Upper lobe of left lung (tissue), 6 donors: ENCODE results near the gene SDE2. TPM values are rescaled to one million over a fixed set of nuclear protein-coding genes. Genes with fewer than 3 reads are reported as not detected.
A peak's percentile ranks its signal among the peaks of the same experiment; 100 is the strongest.

Source experiments
- ATAC-seq, 2 donors: fragments of 200-7000 bp; cut with Tn5 transposase; one replicate each; pipeline ENCODE4 v1.9.1; 2022; ENCODE audit warnings: mild to moderate bottlenecking in 2 of 2, moderate library complexity in 2 of 2; ENCODE audit not compliant: low FRiP score in 2 of 2
- DNase-seq, 2 donors: peaks; one replicate each; pipeline ENCODE4 v3.0.0-alpha.2; 2019 to 2020
- H3K27ac ChIP-seq, 4 donors: fragments of 200-600 bp; sonication (generic); one replicate each; pipeline ENCODE4 v1.5.1; 2016 to 2019
- H3K27me3 ChIP-seq, 4 donors: fragments of 200-600 bp; sonication (generic); one replicate each; pipeline ENCODE4 v1.5.1; 2017 to 2019
- H3K36me3 ChIP-seq, 4 donors: fragments of 200-600 bp; sonication (generic); one replicate each; pipeline ENCODE4 v1.5.1; 2016 to 2019
- H3K4me1 ChIP-seq, 4 donors: fragments of 200-600 bp; sonication (generic); one replicate each; pipeline ENCODE4 v1.5.1; 2018 to 2019
- H3K4me3 ChIP-seq, 4 donors: fragments of 200-600 bp; sonication (generic); one replicate each; pipeline ENCODE4 v1.5.1; 2017 to 2019; ENCODE audit warnings: mild to moderate bottlenecking in 2 of 4, moderate library complexity in 1 of 4
- H3K9me3 ChIP-seq, 4 donors: fragments of 200-600 bp; sonication (generic); one replicate each; pipeline ENCODE4 v1.5.1; 2018 to 2019
- EP300 ChIP-seq, 4 donors: sonication (generic); formaldehyde crosslinking; IDR thresholded peaks; one replicate each; pipeline ENCODE4 v1.5.1; 2017; ENCODE audit warnings: antibody characterized with exemption in 4 of 4, control low read depth in 2 of 4
- POLR2A ChIP-seq, 4 donors: fragments of 450-650 bp; IDR thresholded peaks; one replicate each; pipeline ENCODE4 v1.5.1; 2016 to 2017; ENCODE audit warnings: antibody characterized with exemption in 4 of 4, mild to moderate bottlenecking in 2 of 4
- POLR2AphosphoS5 ChIP-seq, 2 donors: sonication (generic); formaldehyde crosslinking; IDR thresholded peaks; one replicate each; pipeline ENCODE4 v1.5.1; 2017; ENCODE audit warnings: antibody characterized with exemption in 2 of 2
- WGBS, 2 donors: methylation state at CpG; one replicate each; pipeline ENCODE4 v1.1.5; 2017 to 2018; 5-methylcytosine and 5-hydroxymethylcytosine counted together
- total RNA-seq, 6 donors: library from RNA; depleted of rRNA in 4 of 6; stranded (reverse); fragments of >200 nt in 4 of 6; gene quantifications; one replicate each; pipeline versions ENCODE4 v1.1.0 to v1.2.1, GENCODE V29; 2016 to 2021
- TF ChIP-seq, protein P1 (sequence below), 6 experiments: fragments of 450-650 bp in 4 of 6; fragments of 200-600 bp in 2 of 6; sonication (generic) in 2 of 6; IDR thresholded peaks; one replicate each; pipeline ENCODE4 v1.5.1; 2016 to 2019; ENCODE audit warnings: antibody characterized with exemption in 6 of 6
- donor health status: DM: no; HTN: no; CAD: no; lungs with moderate emphysema.
- donor health status: DM: no; HTN: yes; CAD: no; lungs with severe emphysema.

Gene SDE2
- total RNA-seq, 6 donors from 2014 or later: 12.1 to 27.8 (median 18.3) TPM

DNA sequence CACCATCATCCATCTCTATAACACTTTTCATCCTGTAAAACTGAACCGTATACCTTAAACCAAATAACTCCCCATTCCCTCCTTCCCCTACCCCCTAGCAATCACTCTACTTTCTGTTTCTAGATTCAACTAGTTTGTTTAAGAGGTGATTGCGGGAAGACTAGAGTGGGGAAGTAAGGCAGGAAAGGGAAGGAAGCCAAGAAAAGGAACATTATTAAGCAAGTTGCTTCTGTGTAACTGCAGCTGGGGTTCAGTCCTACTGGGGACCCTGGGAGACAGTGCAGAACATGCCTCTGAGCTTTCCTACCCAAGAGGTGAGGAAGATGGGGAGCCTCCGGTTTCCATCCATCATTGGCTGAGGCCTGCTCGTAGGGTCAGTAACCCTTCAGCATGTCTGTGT, 34.4 kb upstream of the SDE2 start:
- TF ChIP-seq, protein P1, sequence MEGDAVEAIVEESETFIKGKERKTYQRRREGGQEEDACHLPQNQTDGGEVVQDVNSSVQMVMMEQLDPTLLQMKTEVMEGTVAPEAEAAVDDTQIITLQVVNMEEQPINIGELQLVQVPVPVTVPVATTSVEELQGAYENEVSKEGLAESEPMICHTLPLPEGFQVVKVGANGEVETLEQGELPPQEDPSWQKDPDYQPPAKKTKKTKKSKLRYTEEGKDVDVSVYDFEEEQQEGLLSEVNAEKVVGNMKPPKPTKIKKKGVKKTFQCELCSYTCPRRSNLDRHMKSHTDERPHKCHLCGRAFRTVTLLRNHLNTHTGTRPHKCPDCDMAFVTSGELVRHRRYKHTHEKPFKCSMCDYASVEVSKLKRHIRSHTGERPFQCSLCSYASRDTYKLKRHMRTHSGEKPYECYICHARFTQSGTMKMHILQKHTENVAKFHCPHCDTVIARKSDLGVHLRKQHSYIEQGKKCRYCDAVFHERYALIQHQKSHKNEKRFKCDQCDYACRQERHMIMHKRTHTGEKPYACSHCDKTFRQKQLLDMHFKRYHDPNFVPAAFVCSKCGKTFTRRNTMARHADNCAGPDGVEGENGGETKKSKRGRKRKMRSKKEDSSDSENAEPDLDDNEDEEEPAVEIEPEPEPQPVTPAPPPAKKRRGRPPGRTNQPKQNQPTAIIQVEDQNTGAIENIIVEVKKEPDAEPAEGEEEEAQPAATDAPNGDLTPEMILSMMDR (IDR thresholded peaks at IDR 0.05): no peak
- TF ChIP-seq POLR2AphosphoS5 (IDR thresholded peaks at IDR 0.05): peak in 1 of 2 donors; percentile 53
- Histone ChIP-seq H3K27ac (peak overlapping the region; percentile 71 to 83 (median 78)), H3K36me3 (no peaks in the 10 kb centered on the region), H3K4me1 (peaks cover 0 to 12% (median 6%) of the 10 kb centered on the region in 4 donors), H3K4me3 (no peak overlapping the region), H3K9me3 (no peaks in the 10 kb centered on the region), H3K27me3 (no peaks in the 10 kb centered on the region)
- peak in 1 of 2 donors; percentile 40 for DNase-seq
- 65 to 67% methylated on average over 4 of the region's 4 CpGs for WGBS, 2 donors
- peak; percentile 44 to 65 for ATAC-seq

DNA sequence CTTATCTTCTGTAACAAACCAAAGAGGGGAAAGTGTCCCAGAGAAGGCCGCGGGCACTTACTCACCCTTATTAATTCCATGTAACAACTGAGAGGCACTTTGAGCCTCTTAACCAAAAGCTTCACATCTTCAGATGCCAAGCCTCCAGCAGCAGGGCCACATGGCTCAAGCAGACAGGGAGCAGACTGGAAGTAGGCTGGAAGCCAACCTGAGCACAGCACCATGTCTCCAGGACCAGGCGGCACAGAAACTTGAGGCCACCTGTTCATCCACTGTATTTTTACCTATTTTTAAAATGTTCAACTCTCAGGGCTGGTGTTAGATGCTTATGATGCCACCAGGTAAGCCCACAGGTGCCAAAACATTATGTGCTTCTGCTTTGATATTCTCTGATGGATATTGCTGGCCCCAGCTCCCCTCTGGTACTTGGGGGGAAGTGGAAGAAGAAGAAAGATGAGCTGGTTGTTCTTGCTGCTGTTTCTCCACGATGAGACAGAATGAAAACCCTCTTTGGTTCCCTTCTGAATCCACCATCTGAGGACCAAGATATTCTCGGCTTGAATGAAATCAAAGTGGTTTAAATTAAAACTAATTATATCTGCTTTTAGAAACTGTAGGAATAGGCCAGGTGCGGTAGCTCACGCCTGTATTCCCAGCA, 30.6 kb upstream of the SDE2 start:
- H3K27ac ChIP-seq: peak overlapping the region in 2 of 4 donors; percentile 13 to 66
- WGBS, 2 donors: 82 to 89% methylated on average over 7 of the region's 7 CpGs
- ATAC-seq: no peak

DNA sequence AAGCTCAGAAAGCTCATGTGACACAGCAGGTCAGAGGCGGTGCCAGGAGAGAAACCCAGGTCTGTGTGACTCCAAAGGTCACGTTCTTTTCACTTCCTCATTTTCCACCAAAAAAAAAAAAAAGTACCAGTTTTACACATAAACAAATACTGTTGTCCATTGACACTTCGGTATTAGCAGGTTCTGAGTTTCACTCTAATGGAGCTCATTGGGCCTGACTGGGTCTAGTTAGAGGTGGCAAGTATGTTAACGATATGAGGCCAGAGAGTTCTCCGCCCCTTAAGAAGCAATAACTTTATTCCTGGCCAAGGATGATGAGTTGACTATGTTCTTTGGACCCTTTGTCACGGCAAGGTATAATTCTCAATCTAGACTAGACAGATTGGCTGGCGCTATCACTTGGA, 30.0 kb upstream of the SDE2 start:
- Histone ChIP-seq H3K4me3 (no peak overlapping the region), H3K36me3 (no peaks in the 10 kb centered on the region), H3K4me1 (peaks cover 0 to 7% (median 2%) of the 10 kb centered on the region in 4 donors), H3K9me3 (no peaks in the 10 kb centered on the region), H3K27me3 (no peaks in the 10 kb centered on the region), H3K27ac (peak overlapping the region in 2 of 4 donors; percentile 13 to 66)
- peak; percentile 51 to 62 for ATAC-seq
- 69 to 82% methylated on average over 7 of the region's 7 CpGs for WGBS, 2 donors
- DNase-seq: peak in 1 of 2 donors; percentile 64
- TF ChIP-seq EP300 (IDR thresholded peaks at IDR 0.05) (peak in 1 of 4 donors; percentile 35), POLR2AphosphoS5 (IDR thresholded peaks at IDR 0.05) (no peak)
- TF ChIP-seq, protein P1 (IDR thresholded peaks at IDR 0.05): no peak

More for the DNA sequence above, 30.6 kb upstream of the SDE2 start:
- no peak for DNase-seq
- no peak for TF ChIP-seq EP300 (IDR thresholded peaks at IDR 0.05)
- TF ChIP-seq POLR2A (IDR thresholded peaks at IDR 0.05): no peak
- TF ChIP-seq, protein P1 (IDR thresholded peaks at IDR 0.05): no peak
- no peak for TF ChIP-seq POLR2AphosphoS5 (IDR thresholded peaks at IDR 0.05)
- Histone ChIP-seq H3K4me1 (peaks cover 0 to 8% (median 2%) of the 10 kb centered on the region in 4 donors), H3K9me3 (no peaks in the 10 kb centered on the region), H3K27me3 (no peaks in the 10 kb centered on the region), H3K4me3 (no peak overlapping the region), H3K36me3 (no peaks in the 10 kb centered on the region)

DNA sequence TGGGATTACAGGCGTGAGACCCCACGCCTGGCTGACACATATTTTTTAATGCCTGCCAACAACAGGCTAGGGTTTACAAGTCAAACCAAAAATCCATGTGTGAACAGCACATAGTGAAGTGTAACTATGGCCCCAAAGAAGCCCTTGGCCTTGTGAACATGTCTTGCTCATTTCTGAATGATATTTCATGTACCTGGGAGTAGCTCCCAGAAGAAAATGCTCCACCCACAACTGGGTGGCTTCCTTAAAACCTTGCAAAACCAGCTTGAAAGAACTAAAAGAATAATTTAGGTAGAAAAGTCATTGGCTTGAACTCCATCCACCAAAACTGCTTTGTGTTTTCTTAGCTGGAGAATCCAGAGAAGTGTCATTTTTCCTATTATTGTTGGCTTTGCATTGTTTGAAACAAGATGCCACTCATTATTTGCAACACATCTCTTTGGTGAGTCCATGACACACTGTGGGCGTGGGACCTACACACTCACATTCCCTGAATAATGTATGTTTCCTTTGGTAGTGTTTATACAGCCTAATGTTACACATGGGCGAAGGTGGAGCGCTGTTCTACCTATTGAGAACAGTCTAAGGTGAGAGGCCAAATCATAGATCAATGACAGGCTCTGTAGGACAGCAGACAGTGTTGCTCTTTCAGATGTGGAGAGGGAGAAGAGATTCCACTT, 28.5 kb upstream of the SDE2 start:
- no peak for ATAC-seq
- 89 to 94% methylated on average over 5 of the region's 5 CpGs for WGBS, 2 donors

More for the DNA sequence above, 28.5 kb upstream of the SDE2 start:
- no peak for DNase-seq
- Histone ChIP-seq H3K36me3 (no peaks in the 10 kb centered on the region), H3K9me3 (no peaks in the 10 kb centered on the region), H3K27me3 (no peaks in the 10 kb centered on the region), H3K27ac (no peak overlapping the region), H3K4me3 (no peak overlapping the region), H3K4me1 (peaks cover 0 to 7% (median 0%) of the 10 kb centered on the region in 4 donors)
- TF ChIP-seq, protein P1 (IDR thresholded peaks at IDR 0.05): no peak
- TF ChIP-seq POLR2AphosphoS5 (IDR thresholded peaks at IDR 0.05) (no peak), EP300 (IDR thresholded peaks at IDR 0.05) (no peak), POLR2A (IDR thresholded peaks at IDR 0.05) (no peak)
